HG03039 (cell line): Measurements from ENCODE around the gene NAIF1.
"Not testable (repeated sequence)": the region's sequence is repeated elsewhere in the genome, so short reads cannot be mapped to it uniquely, and the experiment has no call there.

ENCODE experiments used
- ATAC-seq: cut with Tn5 transposase; IDR thresholded peaks from one replicate; pipeline ENCODE4 v1.9.1; 2021; ENCODE audit warnings: mild to moderate bottlenecking, moderate library complexity; ENCODE audit not compliant: unreplicated experiment

NAIF1 gene, protein sequence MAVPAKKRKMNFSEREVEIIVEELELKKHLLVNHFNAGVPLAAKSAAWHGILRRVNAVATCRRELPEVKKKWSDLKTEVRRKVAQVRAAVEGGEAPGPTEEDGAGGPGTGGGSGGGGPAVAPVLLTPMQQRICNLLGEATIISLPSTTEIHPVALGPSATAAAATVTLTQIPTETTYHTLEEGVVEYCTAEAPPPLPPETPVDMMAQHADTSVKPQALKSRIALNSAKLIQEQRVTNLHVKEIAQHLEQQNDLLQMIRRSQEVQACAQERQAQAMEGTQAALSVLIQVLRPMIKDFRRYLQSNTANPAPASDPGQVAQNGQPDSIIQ

DNA sequence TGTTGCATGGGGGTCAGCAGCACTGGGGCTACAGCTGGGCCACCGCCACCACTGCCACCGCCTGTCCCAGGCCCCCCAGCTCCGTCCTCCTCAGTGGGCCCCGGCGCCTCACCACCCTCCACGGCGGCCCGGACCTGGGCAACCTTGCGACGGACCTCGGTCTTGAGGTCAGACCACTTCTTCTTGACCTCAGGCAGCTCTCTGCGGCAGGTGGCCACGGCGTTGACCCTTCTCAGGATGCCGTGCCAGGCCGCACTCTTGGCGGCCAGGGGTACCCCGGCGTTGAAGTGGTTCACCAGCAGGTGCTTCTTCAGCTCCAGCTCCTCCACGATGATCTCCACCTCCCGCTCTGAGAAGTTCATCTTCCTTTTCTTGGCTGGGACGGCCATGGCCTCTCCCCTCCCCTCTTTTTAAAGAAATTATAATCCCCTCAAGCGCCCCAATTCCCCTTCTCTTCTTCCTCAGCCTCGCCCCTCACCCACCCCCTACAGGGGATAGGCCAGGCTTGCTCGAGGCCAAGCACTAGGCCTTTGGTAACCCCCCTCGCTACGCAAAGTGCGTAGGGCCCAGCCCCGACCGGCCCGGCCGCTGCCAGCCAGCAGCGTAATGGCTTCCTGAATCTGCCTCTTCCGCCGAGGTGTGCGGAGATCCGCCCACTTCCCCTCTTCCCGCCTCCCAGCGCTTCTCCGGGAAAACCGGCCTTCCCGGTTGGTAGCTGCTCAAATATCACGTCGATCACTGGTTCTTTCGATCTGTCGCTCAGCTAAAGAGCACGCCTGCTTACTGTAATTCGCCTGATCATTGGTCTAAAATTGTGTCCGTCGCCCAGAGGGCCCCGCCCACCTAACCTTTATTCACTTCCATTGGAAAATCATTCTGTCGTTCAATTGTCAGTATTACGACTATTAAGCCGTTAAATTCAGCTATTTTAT lies at the start of gene NAIF1:
TSS of gene NAIF1 (minus strand) at position 608 of the 932 bp plus-strand sequence. CDS start at position 389, 219 bp downstream.
- peak; percentile 59 for ATAC-seq

- ATAC-seq: no peak
These were observed 49.3 kb upstream of the NAIF1 start for GRCh38 chr9:128116104-128117083.

DNA sequence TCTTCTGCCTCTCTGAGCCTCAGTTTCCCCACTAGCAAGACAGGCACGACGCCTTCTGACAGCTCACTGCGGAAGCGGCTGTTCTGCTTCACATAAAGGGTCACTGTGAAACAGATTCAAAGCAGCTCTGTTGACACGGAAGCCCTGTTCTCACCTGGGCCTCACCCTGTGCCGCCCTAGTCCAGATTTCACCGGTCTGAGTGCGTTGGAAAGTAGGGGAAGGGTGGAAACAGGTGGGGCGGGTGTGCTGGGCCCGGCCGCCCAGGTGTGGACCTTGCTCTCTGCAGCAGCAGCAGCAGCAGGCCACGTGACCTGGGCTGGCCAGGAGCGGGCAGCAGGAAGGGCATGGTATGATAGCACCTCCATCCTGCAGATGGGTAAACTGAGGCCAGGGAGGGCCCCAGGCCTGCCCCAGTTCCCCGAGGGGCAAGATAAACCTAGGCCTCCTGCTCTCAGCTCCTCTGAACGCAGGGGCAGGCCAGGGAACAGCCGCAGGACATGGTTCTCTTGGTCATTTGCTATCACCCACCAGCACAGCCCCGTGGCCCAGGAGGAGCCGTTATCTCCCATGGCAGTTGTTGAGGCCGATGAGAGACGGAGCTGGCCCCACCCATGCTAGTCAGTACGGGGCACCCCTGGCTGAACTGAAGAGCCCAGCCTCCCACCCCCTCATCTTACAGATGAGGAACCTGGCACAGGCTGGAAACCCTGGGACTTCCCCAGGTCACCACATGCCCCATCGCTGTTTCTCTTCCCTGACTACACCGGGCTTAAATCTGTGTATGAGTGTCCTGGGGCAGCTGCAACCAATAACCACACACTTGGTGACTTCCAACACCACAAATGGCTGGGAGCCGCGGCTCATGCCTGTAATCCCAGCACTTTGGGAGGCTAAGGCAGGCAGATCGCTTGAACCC lies 48.3 kb upstream of the NAIF1 start:
- no peak for ATAC-seq

GRCh38 chr9:128114326-128115186 lies 47.4 kb upstream of the NAIF1 start:
- no peak for ATAC-seq

GRCh38 chr9:128113526-128114325 lies 46.6 kb upstream of the NAIF1 start:
- ATAC-seq: no peak

- not testable (repeated sequence) for ATAC-seq
These were observed 44.6 kb upstream of the NAIF1 start for GRCh38 chr9:128111726-128112125.

DNA sequence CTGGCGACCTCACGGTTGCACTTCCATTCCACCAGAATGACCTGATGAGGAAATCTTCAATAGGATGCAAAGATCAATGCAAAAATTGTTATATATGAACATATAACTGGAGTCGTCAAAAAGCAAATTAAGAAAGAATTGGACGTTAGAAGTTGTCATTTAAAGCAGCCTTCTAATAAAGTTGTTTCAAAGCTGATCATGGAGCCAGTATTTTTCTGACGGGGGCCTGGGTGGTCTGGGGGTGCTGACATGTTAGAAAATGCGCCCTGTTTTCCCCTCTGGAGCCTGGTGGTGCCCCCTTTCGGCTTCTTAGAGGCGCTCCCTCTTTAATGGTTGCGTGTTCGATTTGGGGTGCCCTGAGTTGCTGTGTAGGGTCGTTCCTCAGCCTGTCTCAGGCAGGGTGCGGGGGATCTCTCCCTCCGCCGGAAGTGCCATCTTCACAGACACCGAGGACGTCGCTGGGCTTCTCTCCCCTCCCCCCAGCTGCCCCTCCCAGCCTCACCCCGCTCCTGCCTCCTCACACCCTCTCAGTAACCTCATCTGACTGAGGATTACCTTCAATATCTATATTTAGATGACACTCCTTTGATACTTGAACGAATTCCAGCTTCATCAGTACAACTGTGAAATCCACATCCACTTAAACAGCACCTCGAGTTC lies 42.1 kb upstream of the NAIF1 start:
- ATAC-seq: no peak

DNA sequence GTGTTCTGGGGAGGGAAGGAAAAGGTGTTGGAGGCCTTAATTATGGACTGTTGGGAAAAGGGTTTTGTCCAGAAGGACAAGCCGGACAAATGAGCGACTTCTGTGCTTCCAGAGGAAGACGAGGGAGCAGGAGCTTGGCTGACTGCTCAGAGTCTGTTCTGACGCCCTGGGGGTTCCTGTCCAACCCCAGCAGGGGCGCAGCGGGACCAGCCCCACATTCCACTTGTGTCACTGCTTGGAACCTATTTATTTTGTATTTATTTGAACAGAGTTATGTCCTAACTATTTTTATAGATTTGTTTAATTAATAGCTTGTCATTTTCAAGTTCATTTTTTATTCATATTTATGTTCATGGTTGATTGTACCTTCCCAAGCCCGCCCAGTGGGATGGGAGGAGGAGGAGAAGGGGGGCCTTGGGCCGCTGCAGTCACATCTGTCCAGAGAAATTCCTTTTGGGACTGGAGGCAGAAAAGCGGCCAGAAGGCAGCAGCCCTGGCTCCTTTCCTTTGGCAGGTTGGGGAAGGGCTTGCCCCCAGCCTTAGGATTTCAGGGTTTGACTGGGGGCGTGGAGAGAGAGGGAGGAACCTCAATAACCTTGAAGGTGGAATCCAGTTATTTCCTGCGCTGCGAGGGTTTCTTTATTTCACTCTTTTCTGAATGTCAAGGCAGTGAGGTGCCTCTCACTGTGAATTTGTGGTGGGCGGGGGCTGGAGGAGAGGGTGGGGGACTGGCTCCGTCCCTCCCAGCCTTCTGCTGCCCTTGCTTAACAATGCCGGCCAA lies 41.3 kb upstream of the NAIF1 start:
- no peak for ATAC-seq

- no peak for ATAC-seq
These were observed 40.5 kb upstream of the NAIF1 start for GRCh38 chr9:128107468-128108268.

DNA sequence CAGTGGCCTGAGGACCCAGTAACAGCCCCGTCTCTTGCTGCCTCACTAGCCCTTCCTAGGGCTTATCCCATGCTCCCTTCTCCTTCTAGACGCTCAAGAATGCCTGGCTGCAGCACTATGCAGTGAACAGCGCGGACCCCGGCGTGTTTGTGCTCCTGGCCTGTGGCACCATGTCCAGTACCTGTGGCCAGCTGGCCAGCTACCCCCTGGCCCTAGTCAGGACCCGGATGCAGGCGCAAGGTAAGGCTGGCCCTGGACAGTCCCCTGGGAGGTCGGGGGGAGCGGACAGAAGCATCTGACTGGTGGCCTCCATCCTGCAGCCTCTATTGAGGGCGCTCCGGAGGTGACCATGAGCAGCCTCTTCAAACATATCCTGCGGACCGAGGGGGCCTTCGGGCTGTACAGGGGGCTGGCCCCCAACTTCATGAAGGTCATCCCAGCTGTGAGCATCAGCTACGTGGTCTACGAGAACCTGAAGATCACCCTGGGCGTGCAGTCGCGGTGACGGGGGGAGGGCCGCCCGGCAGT lies 39.9 kb upstream of the NAIF1 start:
- no peak for ATAC-seq

GRCh38 chr9:128106181-128106939 lies 39.2 kb upstream of the NAIF1 start:
- ATAC-seq: no peak

DNA sequence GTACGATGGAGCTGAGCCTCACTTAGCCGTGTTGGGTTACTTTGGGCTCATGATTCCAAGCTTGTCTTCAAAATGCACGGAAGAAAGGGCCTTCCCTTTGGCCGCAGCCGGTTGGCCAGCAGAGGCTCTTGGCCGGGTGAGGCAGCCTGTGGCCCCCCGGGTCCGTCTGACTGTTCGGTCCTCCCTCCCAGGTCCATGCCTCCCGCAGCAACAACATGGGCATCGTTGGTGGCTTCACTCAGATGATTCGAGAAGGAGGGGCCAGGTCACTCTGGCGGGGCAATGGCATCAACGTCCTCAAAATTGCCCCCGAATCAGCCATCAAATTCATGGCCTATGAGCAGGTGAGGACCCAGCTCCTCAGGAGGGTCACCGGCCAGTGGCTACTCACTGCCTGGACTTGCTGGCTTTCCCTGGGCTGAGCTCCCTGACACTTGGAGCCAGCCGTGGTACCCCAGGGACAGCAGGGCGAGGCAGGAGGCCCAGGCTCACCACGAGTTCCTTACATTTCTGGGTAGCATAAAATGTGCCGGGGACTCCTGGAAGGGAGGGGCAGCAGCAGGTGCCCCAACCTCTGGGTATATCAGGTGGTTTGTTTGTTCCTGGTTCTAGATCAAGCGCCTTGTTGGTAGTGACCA lies 38.5 kb upstream of the NAIF1 start:
- ATAC-seq: no peak

DNA sequence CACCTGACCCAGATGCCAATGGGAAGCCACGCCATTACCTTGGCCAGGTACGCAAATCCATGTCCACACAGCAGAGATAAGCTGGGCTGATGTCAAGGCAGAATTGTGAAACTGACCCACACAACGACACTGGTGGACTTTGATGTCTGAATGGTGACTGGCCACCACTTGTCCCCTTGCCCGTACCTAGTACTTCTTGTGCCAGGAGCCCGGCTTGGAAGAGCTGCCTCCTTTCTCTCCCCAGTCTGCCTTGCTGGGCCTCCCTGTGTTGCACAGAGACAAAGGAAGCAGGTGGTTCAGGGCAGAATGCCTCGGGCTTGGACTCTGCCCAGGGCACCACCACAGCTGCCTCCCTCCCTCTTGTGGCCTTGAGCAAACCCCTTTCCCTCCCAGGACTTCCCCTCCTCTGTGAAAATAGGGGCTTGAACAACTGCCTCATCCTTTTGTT lies 37.1 kb upstream of the NAIF1 start:
- no peak for ATAC-seq

DNA sequence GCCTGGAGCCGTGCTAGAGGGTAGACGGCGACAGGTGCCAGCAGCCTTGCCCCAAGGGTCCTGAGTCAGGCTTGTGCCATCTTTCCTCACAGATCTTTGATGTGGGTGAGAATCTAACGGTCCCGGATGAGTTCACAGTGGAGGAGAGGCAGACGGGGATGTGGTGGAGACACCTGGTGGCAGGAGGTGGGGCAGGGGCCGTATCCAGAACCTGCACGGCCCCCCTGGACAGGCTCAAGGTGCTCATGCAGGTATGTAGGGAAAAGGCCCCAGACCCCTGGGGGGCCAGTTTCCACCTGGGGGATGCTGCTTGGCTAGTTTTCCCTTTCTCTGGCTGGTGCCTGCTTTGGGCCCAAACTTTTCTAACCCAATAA lies 36.5 kb upstream of the NAIF1 start:
- no peak for ATAC-seq
